HEK293 (cell line): ENCODE measurements around the gene GALT.

ENCODE experiments used
- KLF10 ChIP-seq: fragments of 450-650 bp; IDR thresholded peaks from 2 replicates; pipeline ENCODE4 v1.5.1; 2018; ENCODE audit warnings: missing biosample characterization, mild to moderate bottlenecking, missing genetic modification characterization
- SETDB1 ChIP-seq: IDR thresholded peaks from one replicate; pipeline ENCODE4 v1.6.1; 2017; ENCODE audit warnings: mild to moderate bottlenecking, low read length, moderate library complexity, mixed read lengths; ENCODE audit not compliant: insufficient read length
- SP3 ChIP-seq: fragments of 450-650 bp; formaldehyde crosslinking; IDR thresholded peaks from 2 replicates; pipeline ENCODE4 v1.5.1; 2016; ENCODE audit warnings: missing biosample characterization, missing genetic modification characterization
- TSHZ1 ChIP-seq: fragments of 450-650 bp; formaldehyde crosslinking; IDR thresholded peaks from 2 replicates; pipeline ENCODE4 v1.5.1; 2016; ENCODE audit warnings: missing biosample characterization, missing genetic modification characterization, borderline replicate concordance
- ZBTB8A ChIP-seq: fragments of 450-650 bp; formaldehyde crosslinking; IDR thresholded peaks from 2 replicates; pipeline ENCODE4 v1.5.1; 2016; ENCODE audit warnings: missing biosample characterization, missing genetic modification characterization
- ZNF157 ChIP-seq: fragments of 450-650 bp; formaldehyde crosslinking; IDR thresholded peaks from 2 replicates; pipeline ENCODE4 v1.5.1; 2016; ENCODE audit warnings: missing biosample characterization, missing genetic modification characterization
- ZNF274 ChIP-seq, 2 experiments: fragments of 200-500 bp in 1 of 2; fragments of 450-650 bp in 1 of 2; sonication (Bioruptor generic) in 1 of 2; formaldehyde crosslinking in 1 of 2; IDR thresholded peaks; 2 replicates each; pipeline versions ENCODE4 v1.5.1 to v1.6.1; 2014 to 2016; ENCODE audit warnings: borderline replicate concordance in 1 of 2, inconsistent platforms in 1 of 2, low read length in 1 of 2, missing biosample characterization in 1 of 2, missing genetic modification characterization in 1 of 2
- ZNF341 ChIP-seq: fragments of 450-650 bp; formaldehyde crosslinking; IDR thresholded peaks from 2 replicates; pipeline ENCODE4; 2016; ENCODE audit warnings: low read depth, missing biosample characterization, missing genetic modification characterization
- ZNF398 ChIP-seq: fragments of 450-650 bp; formaldehyde crosslinking; IDR thresholded peaks from 2 replicates; pipeline ENCODE4 v1.5.1; 2017; ENCODE audit warnings: missing biosample characterization, missing genetic modification characterization
- ZNF518A ChIP-seq: fragments of 450-650 bp; formaldehyde crosslinking; conservative IDR thresholded peaks from 2 replicates; pipeline ENCODE4 v1.5.1; 2016; ENCODE audit warnings: low read depth, missing biosample characterization, missing genetic modification characterization
- ZNF571 ChIP-seq: fragments of 450-650 bp; formaldehyde crosslinking; IDR thresholded peaks from 2 replicates; pipeline ENCODE4 v1.5.0; 2017; ENCODE audit warnings: missing biosample characterization, missing genetic modification characterization
- ZNF600 ChIP-seq: fragments of 450-650 bp; formaldehyde crosslinking; IDR thresholded peaks from 2 replicates; pipeline ENCODE4 v1.5.1; 2016; ENCODE audit warnings: missing biosample characterization, missing genetic modification characterization
- ZNF629 ChIP-seq: fragments of 450-650 bp; formaldehyde crosslinking; IDR thresholded peaks from 2 replicates; pipeline ENCODE4 v1.5.1; 2017; ENCODE audit warnings: missing biosample characterization, missing genetic modification characterization
- ZNF704 ChIP-seq: fragments of 450-650 bp; formaldehyde crosslinking; IDR thresholded peaks from 2 replicates; pipeline ENCODE4 v1.5.1; 2016; ENCODE audit warnings: missing biosample characterization, missing genetic modification characterization
- TF ChIP-seq, protein P1 (sequence below): fragments of 450-650 bp; formaldehyde crosslinking; IDR thresholded peaks from 2 replicates; pipeline ENCODE4 v1.5.1; 2016; ENCODE audit warnings: missing biosample characterization, missing genetic modification characterization
- TF ChIP-seq, protein P2 (sequence below): fragments of 450-650 bp; formaldehyde crosslinking; IDR thresholded peaks from 2 replicates; pipeline ENCODE4 v1.5.1; 2016; ENCODE audit warnings: missing biosample characterization, missing genetic modification characterization
- TF ChIP-seq, protein P3 (sequence below): fragments of 450-650 bp; formaldehyde crosslinking; IDR thresholded peaks from 2 replicates; pipeline ENCODE4 v1.5.1; 2017; ENCODE audit warnings: missing biosample characterization, missing genetic modification characterization
- TF ChIP-seq, protein P4 (sequence below): fragments of 450-650 bp; formaldehyde crosslinking; IDR thresholded peaks from 2 replicates; pipeline ENCODE4 v1.5.0; 2017; ENCODE audit warnings: missing biosample characterization, missing genetic modification characterization, borderline replicate concordance

GALT gene

GRCh38 chr9:34620061-34620994 is 26.1 kb upstream of the GALT start, which contains the start of gene DCTN3 (continued):
- peak; percentile 89 for TF ChIP-seq ZNF518A
- peak; percentile 95 for TF ChIP-seq ZNF629 (tag by site-specific recombination)
- no peak for TF ChIP-seq ZNF274 (IDR thresholded peaks at IDR 0.05; ENCODE audit: low read length)
- TF ChIP-seq ZNF274 (tag by site-specific recombination; IDR thresholded peaks at IDR 0.05; ENCODE audit: borderline replicate concordance) = no peak
- TF ChIP-seq KLF10 (tag by site-specific recombination) = no peak
- TF ChIP-seq ZNF341 = peak; percentile 49; the same call in 1 of the 2 replicates
- no peak for TF ChIP-seq ZNF571 (tag by site-specific recombination)
- no peak for TF ChIP-seq SETDB1
- TF ChIP-seq, protein P1, sequence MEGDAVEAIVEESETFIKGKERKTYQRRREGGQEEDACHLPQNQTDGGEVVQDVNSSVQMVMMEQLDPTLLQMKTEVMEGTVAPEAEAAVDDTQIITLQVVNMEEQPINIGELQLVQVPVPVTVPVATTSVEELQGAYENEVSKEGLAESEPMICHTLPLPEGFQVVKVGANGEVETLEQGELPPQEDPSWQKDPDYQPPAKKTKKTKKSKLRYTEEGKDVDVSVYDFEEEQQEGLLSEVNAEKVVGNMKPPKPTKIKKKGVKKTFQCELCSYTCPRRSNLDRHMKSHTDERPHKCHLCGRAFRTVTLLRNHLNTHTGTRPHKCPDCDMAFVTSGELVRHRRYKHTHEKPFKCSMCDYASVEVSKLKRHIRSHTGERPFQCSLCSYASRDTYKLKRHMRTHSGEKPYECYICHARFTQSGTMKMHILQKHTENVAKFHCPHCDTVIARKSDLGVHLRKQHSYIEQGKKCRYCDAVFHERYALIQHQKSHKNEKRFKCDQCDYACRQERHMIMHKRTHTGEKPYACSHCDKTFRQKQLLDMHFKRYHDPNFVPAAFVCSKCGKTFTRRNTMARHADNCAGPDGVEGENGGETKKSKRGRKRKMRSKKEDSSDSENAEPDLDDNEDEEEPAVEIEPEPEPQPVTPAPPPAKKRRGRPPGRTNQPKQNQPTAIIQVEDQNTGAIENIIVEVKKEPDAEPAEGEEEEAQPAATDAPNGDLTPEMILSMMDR = no peak
- TF ChIP-seq SP3 (tag by site-specific recombination) = peak; percentile 23; the same call in 1 of the 2 replicates
- TF ChIP-seq, protein P2, sequence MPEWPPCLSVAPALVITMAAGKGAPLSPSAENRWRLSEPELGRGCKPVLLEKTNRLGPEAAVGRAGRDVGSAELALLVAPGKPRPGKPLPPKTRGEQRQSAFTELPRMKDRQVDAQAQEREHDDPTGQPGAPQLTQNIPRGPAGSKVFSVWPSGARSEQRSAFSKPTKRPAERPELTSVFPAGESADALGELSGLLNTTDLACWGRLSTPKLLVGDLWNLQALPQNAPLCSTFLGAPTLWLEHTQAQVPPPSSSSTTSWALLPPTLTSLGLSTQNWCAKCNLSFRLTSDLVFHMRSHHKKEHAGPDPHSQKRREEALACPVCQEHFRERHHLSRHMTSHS (tag by site-specific recombination) = no peak
- 0 out of 2 replicates have a peak, but pooled peaks have one; percentile 30 for TF ChIP-seq ZNF600
- TF ChIP-seq ZBTB8A (tag by site-specific recombination) = no peak
- TF ChIP-seq TSHZ1 (tag by site-specific recombination) = no peak
- TF ChIP-seq, protein P3, sequence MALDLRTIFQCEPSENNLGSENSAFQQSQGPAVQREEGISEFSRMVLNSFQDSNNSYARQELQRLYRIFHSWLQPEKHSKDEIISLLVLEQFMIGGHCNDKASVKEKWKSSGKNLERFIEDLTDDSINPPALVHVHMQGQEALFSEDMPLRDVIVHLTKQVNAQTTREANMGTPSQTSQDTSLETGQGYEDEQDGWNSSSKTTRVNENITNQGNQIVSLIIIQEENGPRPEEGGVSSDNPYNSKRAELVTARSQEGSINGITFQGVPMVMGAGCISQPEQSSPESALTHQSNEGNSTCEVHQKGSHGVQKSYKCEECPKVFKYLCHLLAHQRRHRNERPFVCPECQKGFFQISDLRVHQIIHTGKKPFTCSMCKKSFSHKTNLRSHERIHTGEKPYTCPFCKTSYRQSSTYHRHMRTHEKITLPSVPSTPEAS (tag by site-specific recombination) = no peak
- no peak for TF ChIP-seq ZNF398 (tag by site-specific recombination)
- no peak for TF ChIP-seq ZNF157 (tag by site-specific recombination)
- TF ChIP-seq ZNF704 (tag by site-specific recombination) = no peak
- TF ChIP-seq, protein P4, sequence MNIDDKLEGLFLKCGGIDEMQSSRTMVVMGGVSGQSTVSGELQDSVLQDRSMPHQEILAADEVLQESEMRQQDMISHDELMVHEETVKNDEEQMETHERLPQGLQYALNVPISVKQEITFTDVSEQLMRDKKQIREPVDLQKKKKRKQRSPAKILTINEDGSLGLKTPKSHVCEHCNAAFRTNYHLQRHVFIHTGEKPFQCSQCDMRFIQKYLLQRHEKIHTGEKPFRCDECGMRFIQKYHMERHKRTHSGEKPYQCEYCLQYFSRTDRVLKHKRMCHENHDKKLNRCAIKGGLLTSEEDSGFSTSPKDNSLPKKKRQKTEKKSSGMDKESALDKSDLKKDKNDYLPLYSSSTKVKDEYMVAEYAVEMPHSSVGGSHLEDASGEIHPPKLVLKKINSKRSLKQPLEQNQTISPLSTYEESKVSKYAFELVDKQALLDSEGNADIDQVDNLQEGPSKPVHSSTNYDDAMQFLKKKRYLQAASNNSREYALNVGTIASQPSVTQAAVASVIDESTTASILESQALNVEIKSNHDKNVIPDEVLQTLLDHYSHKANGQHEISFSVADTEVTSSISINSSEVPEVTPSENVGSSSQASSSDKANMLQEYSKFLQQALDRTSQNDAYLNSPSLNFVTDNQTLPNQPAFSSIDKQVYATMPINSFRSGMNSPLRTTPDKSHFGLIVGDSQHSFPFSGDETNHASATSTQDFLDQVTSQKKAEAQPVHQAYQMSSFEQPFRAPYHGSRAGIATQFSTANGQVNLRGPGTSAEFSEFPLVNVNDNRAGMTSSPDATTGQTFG (tag by site-specific recombination) = no peak
